IMR-90 (cell line): ENCODE measurements around the gene OVCH2. TPM values are rescaled to one million over a fixed set of nuclear protein-coding genes. Genes with fewer than 3 reads are reported as not detected.

Experiments used
- ATAC-seq: fragments of 200-7000 bp; cut with Tn5 transposase; 2 replicates; pipeline ENCODE4 v1.9.1; 2020; ENCODE audit warnings: low read depth, mild to moderate bottlenecking, moderate library complexity
- BruUV-seq: library from RNA; stranded (reverse); fragments of 400-500 nt; replicated peaks from 2 replicates; lab custom pipeline; 2021; lab: Mats Ljungman, UMichigan
- CTCF ChIA-PET: fragments of 300-600 bp; formaldehyde crosslinking; extraction: SDS; loops from one replicate; lab custom pipeline; 2021; ENCODE audit warnings: antibody characterized with exemption; lab: Yijun Ruan, JAX
- POLR2A ChIA-PET: fragments of 300-600 bp; sonication (Branson Sonifier 250); formaldehyde crosslinking; loops from one replicate; lab custom pipeline; 2022; ENCODE audit warnings: antibody characterized with exemption; ENCODE audit not compliant: unreplicated experiment; lab: Charles Lee
- DNase-seq: peaks from one replicate; pipeline ENCODE4 v3.0.0; 2013
- H2AFZ ChIP-seq: replicated peaks from 2 replicates; pipeline ENCODE3; 2013; ENCODE audit warnings: low read length, mild to moderate bottlenecking; ENCODE audit not compliant: poor library complexity
- H2AK5ac ChIP-seq: 2 replicates; pipeline ENCODE4 v1.6.1; 2013; ENCODE audit warnings: low read depth, low read length, inconsistent platforms
- H2AK9ac ChIP-seq: replicated peaks from 2 replicates; pipeline ENCODE3; 2013; ENCODE audit warnings: mild to moderate bottlenecking, low read depth, low read length, moderate library complexity; ENCODE audit not compliant: poor library complexity
- H2BK120ac ChIP-seq: 2 replicates; pipeline ENCODE4 v1.6.1; 2013; ENCODE audit warnings: low read depth, low read length, inconsistent platforms
- H2BK15ac ChIP-seq: 3 replicates; pipeline ENCODE4 v1.6.1; 2013; ENCODE audit warnings: low read depth, low read length, inconsistent platforms
- H2BK20ac ChIP-seq: 2 replicates; pipeline ENCODE4 v1.6.1; 2013; ENCODE audit warnings: low read depth, mild to moderate bottlenecking, inconsistent platforms, low read length, moderate library complexity
- H2BK5ac ChIP-seq: 2 replicates; pipeline ENCODE4 v1.6.1; 2013; ENCODE audit warnings: mild to moderate bottlenecking, low read depth, low read length, inconsistent platforms; ENCODE audit not compliant: poor library complexity, severe bottlenecking
- H3K14ac ChIP-seq: replicated peaks from 2 replicates; pipeline ENCODE4 v1.6.1; 2013; ENCODE audit warnings: low read depth, low read length, inconsistent platforms
- H3K18ac ChIP-seq: 2 replicates; pipeline ENCODE4 v1.6.1; 2013; ENCODE audit warnings: low read depth, low read length, control low read depth
- H3K23ac ChIP-seq: 2 replicates; pipeline ENCODE4 v1.6.1; 2013; ENCODE audit warnings: low read depth, low read length, inconsistent platforms
- H3K27ac ChIP-seq: 2 replicates; pipeline ENCODE4 v1.5.1; 2013; ENCODE audit warnings: mild to moderate bottlenecking, control low read depth, low read length; ENCODE audit not compliant: insufficient read depth
- H3K27me3 ChIP-seq: 2 replicates; pipeline ENCODE4 v1.6.1; 2013; ENCODE audit warnings: low read length; ENCODE audit not compliant: control insufficient read depth, insufficient read depth
- H3K36me3 ChIP-seq: 2 replicates; pipeline ENCODE4 v1.6.1; 2013; ENCODE audit warnings: low read length, mixed read lengths; ENCODE audit not compliant: control insufficient read depth, insufficient read depth
- H3K4ac ChIP-seq: 2 replicates; pipeline ENCODE4 v1.6.1; 2013; ENCODE audit warnings: low read depth, low read length, inconsistent platforms
- H3K4me1 ChIP-seq: 2 replicates; pipeline ENCODE4 v1.6.1; 2013; ENCODE audit warnings: low read length, mixed read lengths; ENCODE audit not compliant: control insufficient read depth, insufficient read depth
- H3K4me2 ChIP-seq: 2 replicates; pipeline ENCODE4 v1.6.1; 2013; ENCODE audit warnings: low read depth, mild to moderate bottlenecking, control low read depth, low read length, moderate library complexity
- H3K4me3 ChIP-seq: 2 replicates; pipeline ENCODE4 v1.5.1; 2013; ENCODE audit warnings: low read depth, mild to moderate bottlenecking, control low read depth, low read length, moderate library complexity; ENCODE audit not compliant: insufficient read depth
- H3K56ac ChIP-seq: 2 replicates; pipeline ENCODE4 v1.6.1; 2013; ENCODE audit warnings: low read length, inconsistent platforms; ENCODE audit not compliant: insufficient read depth; ENCODE audit errors: extremely low read depth
- H3K79me1 ChIP-seq, 2 experiments: 2 replicates each; pipeline ENCODE4 v1.6.1; 2013; ENCODE audit warnings: low read length in 2 of 2, inconsistent platforms in 1 of 2, low read depth in 1 of 2
- H3K9ac ChIP-seq: 2 replicates; pipeline ENCODE4 v1.6.1; 2013; ENCODE audit warnings: low read depth, low read length, control low read depth
- H3K9me1 ChIP-seq: 2 replicates; pipeline ENCODE4 v1.6.1; 2013; ENCODE audit warnings: low read length, inconsistent platforms; ENCODE audit not compliant: insufficient read depth
- H3K9me3 ChIP-seq: 2 replicates; pipeline ENCODE4 v1.6.1; 2013; ENCODE audit warnings: low read length; ENCODE audit not compliant: control insufficient read depth, insufficient read depth
- H4K20me1 ChIP-seq: 2 replicates; pipeline ENCODE4 v1.6.1; 2013; ENCODE audit warnings: low read length, inconsistent platforms; ENCODE audit not compliant: insufficient read depth
- H4K5ac ChIP-seq: 2 replicates; pipeline ENCODE4 v1.6.1; 2013; ENCODE audit warnings: mild to moderate bottlenecking, low read depth, low read length, control low read depth
- H4K8ac ChIP-seq, 2 experiments: 2 replicates each; pipeline ENCODE4 v1.6.1; 2013; ENCODE audit warnings: low read depth in 2 of 2, low read length in 2 of 2, control low read depth in 1 of 2, inconsistent platforms in 1 of 2
- H4K91ac ChIP-seq: 2 replicates; pipeline ENCODE4 v1.6.1; 2013; ENCODE audit warnings: low read depth, low read length, inconsistent platforms; ENCODE audit not compliant: insufficient read depth
- BHLHE40 ChIP-seq: fragments of 150-350 bp; IDR thresholded peaks from 2 replicates; pipeline ENCODE4 v1.6.1; 2016; ENCODE audit warnings: mild to moderate bottlenecking, low read depth, low read length
- CEBPB ChIP-seq: IDR thresholded peaks from 2 replicates; pipeline ENCODE4 v1.6.1; 2012; ENCODE audit warnings: low read depth, low read length, improper control_type of control experiment
- CHD1 ChIP-seq: IDR thresholded peaks from 2 replicates; pipeline ENCODE4 v1.6.1; 2012; ENCODE audit warnings: low read depth, low read length, improper control_type of control experiment
- ELK1 ChIP-seq: fragments of 150-350 bp; IDR thresholded peaks from 2 replicates; pipeline ENCODE4 v1.6.1; 2016; ENCODE audit warnings: low read depth, mild to moderate bottlenecking, low read length, moderate library complexity, borderline replicate concordance
- FOS ChIP-seq: fragments of 150-350 bp; IDR thresholded peaks from 2 replicates; pipeline ENCODE4 v1.6.1; 2016; ENCODE audit warnings: low read depth, low read length
- MAFK ChIP-seq: IDR thresholded peaks from 2 replicates; pipeline ENCODE4 v1.6.1; 2012; ENCODE audit warnings: low read depth, low read length, improper control_type of control experiment
- MAZ ChIP-seq: IDR thresholded peaks from 2 replicates; pipeline ENCODE4 v1.6.1; 2012; ENCODE audit warnings: low read depth, mild to moderate bottlenecking, low read length, improper control_type of control experiment, moderate library complexity, borderline replicate concordance
- MXI1 ChIP-seq: IDR thresholded peaks from 2 replicates; pipeline ENCODE4 v1.6.1; 2012; ENCODE audit warnings: low read depth, mild to moderate bottlenecking, low read length, moderate library complexity, borderline replicate concordance
- NFE2L2 ChIP-seq: fragments of 150-350 bp; IDR thresholded peaks from 2 replicates; pipeline ENCODE4 v1.6.1; 2016; ENCODE audit warnings: low read depth, mild to moderate bottlenecking, low read length
- POLR2A ChIP-seq: IDR thresholded peaks from 2 replicates; pipeline ENCODE4 v1.6.1; 2012; ENCODE audit warnings: mild to moderate bottlenecking, low read depth, low read length
- RAD21 ChIP-seq: IDR thresholded peaks from 2 replicates; pipeline ENCODE4 v1.6.1; 2012; ENCODE audit warnings: low read length, improper control_type of control experiment
- RCOR1 ChIP-seq: IDR thresholded peaks from 2 replicates; pipeline ENCODE4 v1.6.1; 2012; ENCODE audit warnings: mild to moderate bottlenecking, low read length, improper control_type of control experiment; ENCODE audit not compliant: insufficient replicate concordance
- RFX5 ChIP-seq: IDR thresholded peaks from 2 replicates; pipeline ENCODE4 v1.8.0; 2012; ENCODE audit warnings: low read depth, mild to moderate bottlenecking, low read length, moderate library complexity
- SMC3 ChIP-seq: fragments of 150-350 bp; IDR thresholded peaks from 2 replicates; pipeline ENCODE4 v1.6.1; 2016; ENCODE audit warnings: low read depth, mild to moderate bottlenecking, antibody characterized with exemption, low read length, moderate library complexity
- WGBS, 2 experiments: methylation state at CpG; one replicate each; pipeline versions ENCODE4 v1.1.5 to v1.1.7; 2013; ENCODE audit warnings: missing lambda C conversion rate in 2 of 2; ENCODE audit not compliant: insufficient read length in 1 of 2; ENCODE audit errors: extremely low coverage in 2 of 2; 5-methylcytosine and 5-hydroxymethylcytosine counted together
- dilution Hi-C: fragments of 300-500 bp; cut with HindIII; formaldehyde crosslinking; loops from one replicate; pipeline ENCODE4 v1.14.3; 2018; ENCODE audit warnings: low sequenced_read_pairs; ENCODE audit not compliant: unreplicated experiment
- in situ Hi-C: fragments of 300-500 bp; cut with MboI; formaldehyde crosslinking; loops from 3 replicates; pipeline ENCODE4 v1.14.3; 2019; ENCODE audit warnings: low sequenced_read_pairs, inconsistent platforms, mixed read lengths
- intact Hi-C: fragments of 100-400 bp; cut with micrococcal nuclease; formaldehyde crosslinking; loops from 2 replicates; pipeline ENCODE4 v1.10.0; 2022
- polyA plus RNA-seq, 3 experiments: library from polyadenylated mRNA; depleted of rRNA; stranded (reverse); fragments of >200 nt; gene quantifications; 2 replicates each; pipeline ENCODE4 v1.2.3, GENCODE V29; 2012; ENCODE audit warnings: low replicate concordance in 1 of 3
- total RNA-seq: library from RNA; depleted of rRNA; stranded (reverse); fragments of >200 nt; gene quantifications from 2 replicates; pipeline ENCODE4 v1.2.3, GENCODE V29; 2012
- TF ChIP-seq, protein P1 (sequence below): fragments of 150-350 bp; IDR thresholded peaks from 2 replicates; pipeline ENCODE4 v1.6.1; 2017; ENCODE audit warnings: mild to moderate bottlenecking, antibody characterized with exemption, low read length, low read depth
- TF ChIP-seq, protein P2 (sequence below): conservative IDR thresholded peaks from 2 replicates; pipeline ENCODE4 v1.5.1; 2012; ENCODE audit warnings: mild to moderate bottlenecking, low read depth, low read length, improper control_type of control experiment

OVCH2 gene
- total and polyA plus RNA-seq, 2 of the 4 experiments (the other 2 are of a cell fraction): 0.07 TPM; not detected in 1

GRCh38 chr11:7643314-7643713, 63.0 kb downstream of the OVCH2 start:
- H3K27ac ChIP-seq: no peak overlapping the region
- no peaks in the 10 kb centered on the region for H3K27me3 ChIP-seq
- H3K18ac ChIP-seq: no peak overlapping the region
- no peak overlapping the region for H3K4ac ChIP-seq
- H3K56ac ChIP-seq: no peak overlapping the region
- H4K5ac ChIP-seq: no peak overlapping the region
- H4K20me1 ChIP-seq: no peaks in the 10 kb centered on the region
- DNase-seq (no peak), ATAC-seq (no peak)
- ChIA-PET POLR2A (no interaction called here), CTCF (interaction anchor here (0.7 to 1.5 kb wide), 3 partner anchors 52 to 72 kb away, joined by 3 to 6 read pairs (median 6); no protein-coding TSS in a partner anchor)
- no peak overlapping the region for H4K8ac ChIP-seq
- no peak overlapping the region for H3K23ac ChIP-seq
- BruUV-seq: no TSS peak
- H3K14ac ChIP-seq: no peak overlapping the region
- H3K79me1 ChIP-seq: no peaks in the 10 kb centered on the region
- H2BK120ac ChIP-seq: no peak overlapping the region
- no peak overlapping the region for H2AK5ac ChIP-seq
- no peaks in the 10 kb centered on the region for H3K9me1 ChIP-seq
- no peak overlapping the region for H2AFZ ChIP-seq
- H3K4me2 ChIP-seq: no peak overlapping the region
- no peak overlapping the region for H2BK15ac ChIP-seq
- H3K9me3 ChIP-seq: no peaks in the 10 kb centered on the region
- no peak overlapping the region for H2BK20ac ChIP-seq
- TF ChIP-seq SMC3 (no peak), ELK1 (no peak), RFX5 (no peak), CEBPB (no peak), RAD21 (no peak), BHLHE40 (no peak), FOS (no peak), CHD1 (no peak), MXI1 (no peak), RCOR1 (no peak), POLR2A (no peak), MAFK (no peak), MAZ (no peak), NFE2L2 (no peak)
- TF ChIP-seq, protein P1, sequence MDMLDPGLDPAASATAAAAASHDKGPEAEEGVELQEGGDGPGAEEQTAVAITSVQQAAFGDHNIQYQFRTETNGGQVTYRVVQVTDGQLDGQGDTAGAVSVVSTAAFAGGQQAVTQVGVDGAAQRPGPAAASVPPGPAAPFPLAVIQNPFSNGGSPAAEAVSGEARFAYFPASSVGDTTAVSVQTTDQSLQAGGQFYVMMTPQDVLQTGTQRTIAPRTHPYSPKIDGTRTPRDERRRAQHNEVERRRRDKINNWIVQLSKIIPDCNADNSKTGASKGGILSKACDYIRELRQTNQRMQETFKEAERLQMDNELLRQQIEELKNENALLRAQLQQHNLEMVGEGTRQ: no peak
- TF ChIP-seq, protein P2, sequence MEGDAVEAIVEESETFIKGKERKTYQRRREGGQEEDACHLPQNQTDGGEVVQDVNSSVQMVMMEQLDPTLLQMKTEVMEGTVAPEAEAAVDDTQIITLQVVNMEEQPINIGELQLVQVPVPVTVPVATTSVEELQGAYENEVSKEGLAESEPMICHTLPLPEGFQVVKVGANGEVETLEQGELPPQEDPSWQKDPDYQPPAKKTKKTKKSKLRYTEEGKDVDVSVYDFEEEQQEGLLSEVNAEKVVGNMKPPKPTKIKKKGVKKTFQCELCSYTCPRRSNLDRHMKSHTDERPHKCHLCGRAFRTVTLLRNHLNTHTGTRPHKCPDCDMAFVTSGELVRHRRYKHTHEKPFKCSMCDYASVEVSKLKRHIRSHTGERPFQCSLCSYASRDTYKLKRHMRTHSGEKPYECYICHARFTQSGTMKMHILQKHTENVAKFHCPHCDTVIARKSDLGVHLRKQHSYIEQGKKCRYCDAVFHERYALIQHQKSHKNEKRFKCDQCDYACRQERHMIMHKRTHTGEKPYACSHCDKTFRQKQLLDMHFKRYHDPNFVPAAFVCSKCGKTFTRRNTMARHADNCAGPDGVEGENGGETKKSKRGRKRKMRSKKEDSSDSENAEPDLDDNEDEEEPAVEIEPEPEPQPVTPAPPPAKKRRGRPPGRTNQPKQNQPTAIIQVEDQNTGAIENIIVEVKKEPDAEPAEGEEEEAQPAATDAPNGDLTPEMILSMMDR: no peak
- no peak overlapping the region for H3K9ac ChIP-seq
- no peak overlapping the region for H2AK9ac ChIP-seq
- no peak overlapping the region for H4K91ac ChIP-seq
- no peaks in the 10 kb centered on the region for H3K4me1 ChIP-seq
- in situ Hi-C loops (no loop called here), intact Hi-C loops (no loop called here), dilution Hi-C loops (no loop called here)
- WGBS, 2 experiments: no CpG with 5 or more reads among the region's 4 CpGs
- no peaks in the 10 kb centered on the region; the same call in 1 of the 2 replicates for H3K36me3 ChIP-seq
- no peak overlapping the region for H2BK5ac ChIP-seq
- no peak overlapping the region for H3K4me3 ChIP-seq
